Endodermal cell (in vitro differentiated cells): Measurements from ENCODE around the gene IFI6. TPM values are rescaled to one million over a fixed set of nuclear protein-coding genes. Genes with fewer than 3 reads are reported as not detected.

Source experiments
- DNase-seq: peaks from one replicate; pipeline ENCODE4 v3.0.0-alpha.2; 2017
- H3K27ac ChIP-seq: 2 replicates; pipeline ENCODE4 v1.5.1; 2013; ENCODE audit warnings: mild to moderate bottlenecking, low read depth, low read length, moderate library complexity
- H3K27me3 ChIP-seq: 2 replicates; pipeline ENCODE4 v1.6.1; 2013; ENCODE audit warnings: mild to moderate bottlenecking, low read length, moderate library complexity; ENCODE audit not compliant: insufficient read depth, control insufficient read depth, poor library complexity, severe bottlenecking
- H3K36me3 ChIP-seq: 2 replicates; pipeline ENCODE4 v1.7.0; 2013; ENCODE audit warnings: mild to moderate bottlenecking, low read length, moderate library complexity; ENCODE audit not compliant: control insufficient read depth, insufficient read depth
- H3K4me1 ChIP-seq: one replicate; pipeline ENCODE4 v1.7.0; 2013; ENCODE audit warnings: low read length; ENCODE audit not compliant: control insufficient read depth, insufficient read depth
- H3K4me3 ChIP-seq: 2 replicates; pipeline ENCODE4 v1.5.1; 2013; ENCODE audit warnings: mild to moderate bottlenecking, low read length, moderate library complexity
- H3K9ac ChIP-seq: 2 replicates; pipeline ENCODE4 v1.6.1; 2013; ENCODE audit warnings: mild to moderate bottlenecking, low read length, moderate library complexity; ENCODE audit not compliant: poor library complexity, severe bottlenecking; ENCODE audit errors: extremely low read depth
- H3K9me3 ChIP-seq: 2 replicates; pipeline ENCODE4 v1.6.1; 2013; ENCODE audit warnings: mild to moderate bottlenecking, low read length, moderate library complexity; ENCODE audit not compliant: control insufficient read depth
- H3K27ac Mint-ChIP-seq: 2 replicates; pipeline ENCODE4 v1.8.0; 2020; ENCODE audit warnings: mixed read lengths
- H3K27me3 Mint-ChIP-seq: 2 replicates; pipeline ENCODE4 v1.8.0; 2021; ENCODE audit warnings: mild to moderate bottlenecking, mixed read lengths; ENCODE audit not compliant: insufficient read depth
- H3K36me3 Mint-ChIP-seq: 2 replicates; pipeline ENCODE4 v1.8.0; 2020; ENCODE audit warnings: low read depth, mixed read lengths
- H3K4me1 Mint-ChIP-seq: 2 replicates; pipeline ENCODE4 v1.8.0; 2020; ENCODE audit warnings: mixed read lengths
- H3K4me3 Mint-ChIP-seq: 2 replicates; pipeline ENCODE4 v1.8.0; 2020; ENCODE audit warnings: mild to moderate bottlenecking, moderate library complexity, mixed read lengths
- H3K9me3 Mint-ChIP-seq: 2 replicates; pipeline ENCODE4 v1.8.0; 2020; ENCODE audit warnings: mild to moderate bottlenecking, mixed read lengths
- WGBS, 2 experiments: methylation state at CpG; one replicate each; pipeline versions ENCODE4 v1.1.5 to v1.1.7; 2013; ENCODE audit warnings: missing lambda C conversion rate in 2 of 2, mixed read lengths in 1 of 2; ENCODE audit not compliant: insufficient coverage in 1 of 2, insufficient read length in 1 of 2; 5-methylcytosine and 5-hydroxymethylcytosine counted together
- total RNA-seq, 2 donors: library from RNA; stranded (reverse); fragmentation: NEBNext Ultra II Directional in 1 of 2; extraction: Animal tissue kit (Norgen Biotek cat#: 25700) in 1 of 2; gene quantifications; 2 replicates in 1 of 2; 3 replicates in 1 of 2; pipeline ENCODE4 v1.2.1, GENCODE V29; 2021
- TF ChIP-seq, protein P1 (sequence below): fragments of 200-600 bp; sonication (generic); conservative IDR thresholded peaks from 2 replicates; pipeline ENCODE4 v1.5.0; 2021; ENCODE audit warnings: antibody characterized with exemption, mild to moderate bottlenecking

Gene IFI6
- total RNA-seq, 2 donors from 2014 or later: 0.71 to 1.1 TPM

DNA sequence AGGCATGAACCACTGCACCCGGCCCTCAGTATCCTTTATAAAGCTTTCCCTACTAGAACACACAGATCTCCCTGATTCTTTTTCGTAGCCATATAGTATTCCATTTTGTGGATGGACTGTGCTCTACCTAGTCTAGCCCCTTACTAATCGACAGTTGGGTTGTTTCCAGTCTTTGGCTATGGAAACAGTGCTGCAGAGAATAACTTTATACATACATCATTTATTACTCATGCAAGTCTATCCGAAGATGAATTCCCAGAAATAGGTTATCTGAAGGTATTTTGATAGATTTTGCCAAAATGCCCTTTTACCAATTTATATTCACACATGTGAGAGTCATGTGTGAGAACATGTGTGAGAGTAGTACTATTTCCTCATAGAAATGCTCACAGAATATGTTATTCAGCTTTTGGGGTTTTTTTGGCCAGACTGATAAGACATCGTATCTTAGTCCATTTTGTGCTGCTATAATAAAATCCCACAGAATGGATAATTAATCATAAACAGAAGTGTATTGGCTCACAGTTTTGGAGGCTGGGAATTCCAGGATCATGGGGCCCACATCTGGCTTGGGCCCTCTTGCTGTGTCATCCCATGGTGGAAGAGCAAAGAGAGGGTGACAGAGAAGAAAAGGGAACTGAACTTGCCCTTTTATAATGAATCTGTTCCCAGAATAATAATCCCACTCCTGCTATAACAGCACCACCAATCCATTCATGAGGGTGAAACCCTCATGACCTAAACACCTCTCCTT lies 19.7 kb downstream of the IFI6 start:
- Histone ChIP-seq H3K9me3 (no peaks in the 10 kb centered on the region), H3K4me3 (no peak overlapping the region), H3K27me3 (no peaks in the 10 kb centered on the region), H3K4me1 (no peaks in the 10 kb centered on the region), H3K36me3 (no peaks in the 10 kb centered on the region), H3K9ac (no peak overlapping the region), H3K27ac (no peak overlapping the region)
- WGBS, 2 experiments: 88 to 97% methylated on average over 3 to 5 of the region's 5 CpGs
- H3K36me3 Mint-ChIP-seq: no peaks in the 10 kb centered on the region
- TF ChIP-seq, protein P1, sequence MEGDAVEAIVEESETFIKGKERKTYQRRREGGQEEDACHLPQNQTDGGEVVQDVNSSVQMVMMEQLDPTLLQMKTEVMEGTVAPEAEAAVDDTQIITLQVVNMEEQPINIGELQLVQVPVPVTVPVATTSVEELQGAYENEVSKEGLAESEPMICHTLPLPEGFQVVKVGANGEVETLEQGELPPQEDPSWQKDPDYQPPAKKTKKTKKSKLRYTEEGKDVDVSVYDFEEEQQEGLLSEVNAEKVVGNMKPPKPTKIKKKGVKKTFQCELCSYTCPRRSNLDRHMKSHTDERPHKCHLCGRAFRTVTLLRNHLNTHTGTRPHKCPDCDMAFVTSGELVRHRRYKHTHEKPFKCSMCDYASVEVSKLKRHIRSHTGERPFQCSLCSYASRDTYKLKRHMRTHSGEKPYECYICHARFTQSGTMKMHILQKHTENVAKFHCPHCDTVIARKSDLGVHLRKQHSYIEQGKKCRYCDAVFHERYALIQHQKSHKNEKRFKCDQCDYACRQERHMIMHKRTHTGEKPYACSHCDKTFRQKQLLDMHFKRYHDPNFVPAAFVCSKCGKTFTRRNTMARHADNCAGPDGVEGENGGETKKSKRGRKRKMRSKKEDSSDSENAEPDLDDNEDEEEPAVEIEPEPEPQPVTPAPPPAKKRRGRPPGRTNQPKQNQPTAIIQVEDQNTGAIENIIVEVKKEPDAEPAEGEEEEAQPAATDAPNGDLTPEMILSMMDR: no peak
- H3K4me1 Mint-ChIP-seq: peaks cover 23% of the 10 kb centered on the region
- no peaks in the 10 kb centered on the region for H3K9me3 Mint-ChIP-seq
- H3K4me3 Mint-ChIP-seq: no peak overlapping the region
- no peak overlapping the region for H3K27ac Mint-ChIP-seq
- no peaks in the 10 kb centered on the region for H3K27me3 Mint-ChIP-seq
- no peak for DNase-seq

DNA sequence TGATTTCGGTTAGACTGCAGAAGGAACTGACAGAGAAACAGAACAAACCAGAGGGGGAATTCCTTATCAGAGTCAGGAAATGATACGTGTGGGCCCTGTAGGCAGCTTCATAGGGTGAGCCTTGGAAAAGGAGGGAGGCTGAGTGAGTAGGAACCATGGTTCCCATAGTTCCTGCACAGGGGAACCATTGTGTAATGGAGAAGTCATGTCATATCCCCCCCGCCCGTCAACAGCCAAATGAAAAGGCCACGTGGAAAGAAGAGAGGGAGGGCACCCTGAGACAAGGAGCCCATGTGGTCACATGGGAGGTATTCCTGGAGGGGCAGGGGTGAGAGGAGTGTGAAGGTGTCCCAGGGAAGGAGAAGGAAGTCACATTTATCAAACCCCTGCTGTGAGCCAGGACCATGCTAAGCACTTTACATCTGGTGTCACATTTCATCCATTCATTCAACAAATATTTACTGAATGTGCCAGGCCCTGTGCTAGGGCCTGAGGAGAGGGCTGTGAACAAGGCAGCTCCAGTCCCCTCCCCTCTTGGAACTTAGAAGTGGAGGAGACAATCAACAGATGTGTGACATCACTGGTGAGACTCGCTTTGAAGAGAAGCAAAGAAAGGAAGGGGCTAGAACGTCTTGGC lies 21.3 kb downstream of the IFI6 start:
- peaks cover 22% of the 10 kb centered on the region for H3K4me1 Mint-ChIP-seq
- DNase-seq: peak; percentile 86
- TF ChIP-seq, protein P1: no peak
- H3K27ac Mint-ChIP-seq: peak overlapping the region; percentile 73
- H3K9me3 Mint-ChIP-seq: no peaks in the 10 kb centered on the region
- WGBS, 2 experiments: 49 to 50% methylated on average over 6 to 7 of the region's 7 CpGs
- no peaks in the 10 kb centered on the region for H3K27me3 ChIP-seq
- no peak overlapping the region for H3K4me3 Mint-ChIP-seq
- H3K36me3 ChIP-seq: no peaks in the 10 kb centered on the region
- no peaks in the 10 kb centered on the region for H3K27me3 Mint-ChIP-seq
- no peaks in the 10 kb centered on the region for H3K36me3 Mint-ChIP-seq
- peak overlapping the region; percentile 30 for H3K27ac ChIP-seq
- no peak overlapping the region for H3K4me3 ChIP-seq
- no peaks in the 10 kb centered on the region for H3K4me1 ChIP-seq
- no peaks in the 10 kb centered on the region for H3K9me3 ChIP-seq
- no peak overlapping the region for H3K9ac ChIP-seq

DNA sequence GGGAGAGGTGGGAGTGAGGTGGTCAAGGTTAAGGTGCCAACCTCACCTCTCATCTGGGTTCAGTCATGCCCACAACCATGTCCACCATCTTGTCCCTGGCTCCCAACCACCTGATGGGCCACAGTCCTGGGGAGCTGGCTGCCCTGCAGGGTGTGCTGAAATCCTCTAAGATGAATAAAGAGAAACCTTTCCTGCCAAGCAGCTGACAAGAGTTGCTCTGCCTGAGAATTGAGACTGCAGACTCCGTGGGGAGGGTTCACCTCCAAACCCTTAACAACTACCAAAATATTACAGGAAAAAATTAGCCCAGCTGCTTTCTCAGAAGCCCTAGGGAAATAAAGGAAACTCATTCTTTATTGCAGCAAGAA lies 21.8 kb downstream of the IFI6 start:
- peaks cover 17% of the 10 kb centered on the region for H3K4me1 Mint-ChIP-seq
- H3K27me3 ChIP-seq: no peaks in the 10 kb centered on the region
- H3K36me3 Mint-ChIP-seq: no peaks in the 10 kb centered on the region
- WGBS, 2 experiments: 94% methylated on average over 1 of the region's 1 CpG; no CpG with 5 or more reads in 1 of the 2 experiments
- H3K36me3 ChIP-seq: no peaks in the 10 kb centered on the region
- H3K9me3 Mint-ChIP-seq: no peaks in the 10 kb centered on the region
- peak overlapping the region; percentile 73 for H3K27ac Mint-ChIP-seq
- no peaks in the 10 kb centered on the region for H3K4me1 ChIP-seq
- H3K27ac ChIP-seq: no peak overlapping the region
- H3K9ac ChIP-seq: no peak overlapping the region
- no peak overlapping the region for H3K4me3 Mint-ChIP-seq
- DNase-seq: peak; percentile 53
- TF ChIP-seq, protein P1: no peak
- no peaks in the 10 kb centered on the region for H3K27me3 Mint-ChIP-seq
- no peak overlapping the region for H3K4me3 ChIP-seq
- H3K9me3 ChIP-seq: no peaks in the 10 kb centered on the region
